HG02623 (cell line): ENCODE measurements around the gene TTC3.
"Not testable (repeated sequence)": the region's sequence is repeated elsewhere in the genome, so short reads cannot be mapped to it uniquely, and the experiment has no call there.

Experiments
- ATAC-seq: cut with Tn5 transposase; IDR thresholded peaks from one replicate; pipeline ENCODE4 v1.9.1; 2021; ENCODE audit warnings: moderate library complexity; ENCODE audit not compliant: unreplicated experiment

The TTC3 gene

GRCh38 chr21:37087188-37087587, 14.1 kb downstream of the TTC3 start:
- no peak for ATAC-seq

DNA sequence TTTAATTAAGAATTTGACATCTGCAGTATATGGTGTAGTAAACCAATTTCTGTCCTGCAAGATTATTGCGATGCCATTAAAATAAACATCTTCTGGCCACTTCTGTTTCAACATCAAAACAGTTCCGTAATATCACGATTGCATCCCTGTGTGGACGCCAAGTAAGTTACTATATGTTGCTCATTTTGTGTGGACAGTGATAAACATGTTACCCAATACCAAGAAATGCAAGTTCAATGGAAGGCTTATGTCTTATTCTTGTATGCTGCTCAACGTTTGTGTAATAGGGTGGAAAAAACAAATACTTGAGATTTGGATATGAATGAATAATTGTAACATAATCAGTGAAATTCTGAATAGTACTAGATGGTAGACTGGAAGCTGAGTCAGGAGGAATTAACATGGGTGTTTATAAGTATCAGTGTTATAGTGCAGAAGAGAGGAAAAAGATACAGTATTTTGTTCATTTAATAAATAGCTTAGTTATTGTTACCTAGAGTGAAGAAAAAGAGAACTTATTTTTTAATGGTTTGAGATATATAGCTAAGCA, 15.2 kb downstream of the TTC3 start:
- ATAC-seq = no peak

DNA sequence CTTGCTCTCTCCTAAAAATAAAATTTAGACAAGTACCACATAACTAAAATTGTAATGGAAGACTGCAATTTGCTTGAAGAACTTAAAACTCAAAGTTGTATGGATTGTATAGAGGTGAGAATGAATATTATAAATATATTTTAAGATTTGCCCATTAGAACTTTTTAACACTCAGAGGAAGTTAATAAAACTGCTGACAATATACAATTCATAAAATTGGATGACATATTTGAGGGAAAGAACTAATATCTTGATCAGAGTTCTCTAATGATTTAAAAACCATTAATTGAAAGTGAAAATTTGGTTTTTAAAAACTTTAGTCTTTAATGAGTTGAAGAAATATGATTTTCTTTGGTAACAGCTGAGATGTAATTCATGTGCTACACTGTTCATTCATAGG, 20.9 kb downstream of the TTC3 start:
- ATAC-seq = no peak

- ATAC-seq = no peak
Observed at GRCh38 chr21:37095821-37096220, 22.8 kb downstream of the TTC3 start.

- no peak for ATAC-seq
Observed at GRCh38 chr21:37098751-37099150, 25.7 kb downstream of the TTC3 start.

GRCh38 chr21:37100316-37100715, 27.3 kb downstream of the TTC3 start:
- ATAC-seq = no peak

GRCh38 chr21:37101384-37101783, 28.3 kb downstream of the TTC3 start:
- ATAC-seq = no peak

DNA sequence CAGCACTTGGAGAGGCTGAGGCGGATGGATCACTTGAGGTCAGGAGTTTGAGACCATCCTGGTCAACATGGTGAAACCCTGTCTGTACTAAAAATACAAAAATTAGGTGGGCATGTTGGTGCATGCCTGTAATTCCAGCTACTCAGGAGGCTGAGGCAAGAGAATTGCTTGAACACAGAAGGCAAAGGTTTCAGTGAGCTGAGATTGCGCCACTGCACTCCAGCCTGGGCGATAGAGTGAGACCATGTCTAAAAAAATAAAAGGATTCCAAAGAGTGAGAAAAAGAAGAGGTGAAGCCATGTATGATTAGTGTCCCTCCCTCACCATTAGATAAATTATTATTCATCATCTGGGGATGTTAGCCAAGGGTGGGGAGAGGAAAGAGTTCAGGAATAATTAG, 29.7 kb downstream of the TTC3 start:
- not testable (repeated sequence) for ATAC-seq

DNA sequence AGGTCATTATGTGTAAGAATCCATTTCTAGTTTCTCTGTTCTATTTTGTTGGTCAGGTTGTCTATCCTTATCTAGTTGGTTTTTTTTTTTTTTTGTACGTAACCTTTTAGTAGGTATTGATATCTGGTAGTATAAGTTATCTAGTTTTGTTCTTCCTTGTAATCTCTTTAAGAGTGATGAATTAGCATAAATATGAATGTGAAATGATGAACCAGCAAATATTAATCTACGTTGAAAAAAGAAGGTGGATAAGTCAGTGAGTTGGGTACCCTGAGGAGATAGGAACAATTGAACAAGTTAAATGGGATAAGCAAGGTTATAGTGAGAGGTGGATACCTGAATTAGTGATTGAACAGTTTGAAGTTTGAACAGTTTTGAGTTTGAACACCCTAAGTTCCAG, 33.9 kb downstream of the TTC3 start:
- ATAC-seq = no peak

GRCh38 chr21:37111029-37111428, 38.0 kb downstream of the TTC3 start:
- not testable (repeated sequence) for ATAC-seq

GRCh38 chr21:37114301-37114700, 41.2 kb downstream of the TTC3 start:
- not testable (repeated sequence) for ATAC-seq

- ATAC-seq = not testable (repeated sequence)
Observed at GRCh38 chr21:37116459-37116858, 43.4 kb downstream of the TTC3 start.

DNA sequence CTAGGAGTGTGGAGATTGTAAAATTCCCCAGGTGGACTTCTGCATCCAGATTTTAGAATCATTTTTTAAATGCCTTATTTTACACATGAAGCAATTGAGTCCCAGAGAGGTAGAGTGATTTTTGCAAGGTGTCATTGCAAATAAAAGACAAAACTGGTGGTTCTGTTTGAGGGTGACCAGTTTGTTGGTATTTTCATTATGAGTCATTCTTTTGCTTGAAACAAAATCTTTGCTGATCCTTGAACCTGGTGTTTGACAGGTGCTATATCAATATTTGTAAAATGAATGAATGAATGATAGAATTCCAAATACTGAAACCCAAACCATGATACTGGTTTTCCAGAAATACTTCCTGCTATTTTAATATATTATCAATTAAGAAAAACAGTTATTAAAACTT, 44.1 kb downstream of the TTC3 start:
- ATAC-seq = no peak

DNA sequence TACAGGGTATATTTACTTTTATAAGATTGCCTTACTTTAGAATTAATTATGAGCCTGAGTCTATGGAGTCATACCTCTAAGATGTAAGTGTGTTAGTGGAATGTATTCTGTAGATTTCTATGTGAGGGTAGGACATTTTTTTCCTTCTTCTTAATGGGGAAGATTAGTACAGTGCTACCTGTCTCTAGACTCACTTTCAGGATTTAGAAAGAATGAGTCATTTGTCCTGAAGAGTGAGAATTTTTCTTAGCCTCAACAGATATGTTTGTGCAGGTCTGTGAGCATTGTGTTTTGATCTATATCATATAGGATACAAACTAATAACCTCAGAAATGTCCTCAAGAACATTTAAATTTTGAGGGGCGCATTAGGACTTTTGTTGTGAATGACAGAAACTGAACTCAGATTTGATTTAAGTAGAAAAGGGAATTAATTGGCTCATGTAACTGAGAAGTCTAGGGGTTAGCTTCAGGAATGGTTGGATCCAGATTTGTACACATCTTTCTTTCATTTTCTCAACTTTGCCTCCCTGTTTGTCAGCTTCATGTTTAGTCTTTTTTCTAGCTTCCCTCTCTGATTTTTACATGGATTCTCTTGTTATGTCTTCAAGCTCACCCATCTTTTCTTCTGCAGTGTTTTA, 45.3 kb downstream of the TTC3 start:
- no peak for ATAC-seq

- no peak for ATAC-seq
Observed at GRCh38 chr21:37119421-37120218, 46.6 kb downstream of the TTC3 start.

DNA sequence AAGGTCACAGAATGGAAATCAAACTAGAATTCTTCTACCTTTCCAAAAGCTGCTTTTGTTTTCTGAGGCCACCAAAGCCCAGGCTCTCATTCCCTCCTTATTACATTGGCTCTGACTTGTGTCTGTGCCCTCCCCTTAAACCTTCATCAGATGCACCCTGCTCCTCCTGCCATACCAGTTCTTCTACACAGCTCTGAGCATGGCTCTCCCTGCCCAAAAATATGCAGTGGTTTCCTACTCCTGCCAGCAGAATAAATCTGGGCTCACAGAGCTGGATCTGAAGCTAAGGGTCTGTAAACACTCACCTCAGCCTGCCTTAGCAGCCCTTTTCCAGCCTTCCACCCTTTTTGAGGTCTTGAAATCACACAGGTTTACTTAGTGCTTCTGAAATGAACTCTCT, 55.0 kb downstream of the TTC3 start:
- ATAC-seq = no peak

DNA sequence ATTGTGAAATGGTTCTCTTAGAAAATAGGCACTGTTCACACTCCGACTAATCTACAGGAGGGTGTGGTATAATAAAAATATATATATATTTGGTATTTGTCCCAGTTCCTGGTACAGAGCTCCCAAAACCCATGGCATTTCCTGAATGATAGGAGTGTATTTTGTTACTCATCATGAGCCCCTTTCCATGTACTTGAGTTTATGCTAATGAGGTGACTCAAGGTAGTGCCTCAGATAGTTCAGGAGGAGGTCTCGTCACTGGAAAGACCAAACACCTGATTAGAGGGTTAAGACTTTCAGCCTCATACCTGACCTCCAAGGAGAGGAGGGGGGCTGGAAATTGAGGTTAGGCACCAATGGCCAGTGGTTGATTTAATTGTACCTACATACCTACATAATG, 57.9 kb downstream of the TTC3 start:
- ATAC-seq = no peak

DNA sequence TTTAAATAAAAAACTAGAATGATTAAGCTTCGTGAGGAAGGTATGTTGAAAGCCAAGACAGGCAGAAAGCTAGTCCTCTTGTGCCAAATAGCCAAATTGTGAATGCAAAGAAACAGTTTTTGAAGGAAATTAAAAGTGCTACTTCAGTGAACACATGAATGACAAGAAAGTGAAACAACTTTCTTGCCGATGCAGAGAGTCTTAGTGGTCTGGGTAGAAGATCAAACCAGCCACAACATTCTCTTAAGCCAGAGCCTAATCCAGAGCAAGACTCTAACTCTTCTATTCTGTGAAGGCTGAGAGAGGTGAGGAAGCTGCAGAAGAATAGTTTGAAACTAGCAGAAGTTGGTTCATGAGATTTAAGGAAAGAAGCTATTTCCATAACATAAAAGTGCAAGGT, 63.2 kb downstream of the TTC3 start:
- no peak for ATAC-seq

GRCh38 chr21:37136744-37137143, 63.7 kb downstream of the TTC3 start:
- no peak for ATAC-seq

DNA sequence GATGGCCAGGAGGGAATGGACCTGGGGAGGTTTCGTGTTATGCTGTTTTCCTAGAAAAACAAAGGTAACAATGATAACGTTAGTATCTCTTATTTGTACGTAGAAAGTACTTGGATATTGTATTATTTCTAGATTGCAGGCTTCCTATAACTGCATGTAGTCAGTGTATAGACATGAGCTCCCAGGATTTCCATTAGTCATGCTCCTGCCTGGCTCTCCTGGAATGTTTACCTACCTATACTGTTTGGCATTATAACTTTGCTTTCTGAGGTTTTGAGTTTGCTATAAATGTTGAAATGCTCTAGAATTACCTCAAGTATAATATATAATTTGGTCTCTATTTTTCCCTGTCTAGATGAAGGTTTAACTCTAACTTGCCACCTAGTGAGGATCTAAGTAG, 66.1 kb downstream of the TTC3 start:
- no peak for ATAC-seq

DNA sequence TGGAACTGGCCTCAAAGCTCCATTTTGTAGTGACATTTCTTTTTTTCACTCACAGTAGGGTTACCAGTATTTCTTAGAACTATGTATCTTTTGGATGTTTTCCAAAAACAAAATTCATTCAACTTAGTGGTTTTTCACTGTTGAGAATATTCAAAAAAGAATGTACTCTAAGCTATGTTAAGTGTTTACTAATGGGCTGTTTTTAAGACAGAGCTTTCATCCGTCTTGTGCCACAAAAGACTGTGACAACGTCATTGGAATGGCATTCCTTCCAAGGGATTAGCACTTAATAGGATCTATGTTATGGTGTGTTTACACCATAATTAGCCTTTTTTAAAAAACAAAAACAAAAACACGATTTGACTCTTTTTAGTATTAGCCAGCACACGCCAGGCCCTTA, 66.8 kb downstream of the TTC3 start:
- ATAC-seq = no peak

GRCh38 chr21:37143392-37143791, 70.3 kb downstream of the TTC3 start:
- not testable (repeated sequence) for ATAC-seq
